GM18951 (cell line): ENCODE results near the gene SFXN4.

Experiments used
- POLR2A ChIP-seq: IDR thresholded peaks from 4 replicates; pipeline ENCODE4 v1.6.1; 2011; ENCODE audit warnings: mild to moderate bottlenecking; ENCODE audit not compliant: insufficient read length, insufficient read depth; ENCODE audit errors: extremely low read depth
- in situ Hi-C: fragments of 300-500 bp; cut with MboI; formaldehyde crosslinking; loops from one replicate; pipeline ENCODE4 v1.12.0; 2022; ENCODE audit warnings: low sequenced_read_pairs, mixed read lengths, inconsistent platforms; ENCODE audit not compliant: unreplicated experiment

SFXN4 gene, protein sequence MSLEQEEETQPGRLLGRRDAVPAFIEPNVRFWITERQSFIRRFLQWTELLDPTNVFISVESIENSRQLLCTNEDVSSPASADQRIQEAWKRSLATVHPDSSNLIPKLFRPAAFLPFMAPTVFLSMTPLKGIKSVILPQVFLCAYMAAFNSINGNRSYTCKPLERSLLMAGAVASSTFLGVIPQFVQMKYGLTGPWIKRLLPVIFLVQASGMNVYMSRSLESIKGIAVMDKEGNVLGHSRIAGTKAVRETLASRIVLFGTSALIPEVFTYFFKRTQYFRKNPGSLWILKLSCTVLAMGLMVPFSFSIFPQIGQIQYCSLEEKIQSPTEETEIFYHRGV

DNA sequence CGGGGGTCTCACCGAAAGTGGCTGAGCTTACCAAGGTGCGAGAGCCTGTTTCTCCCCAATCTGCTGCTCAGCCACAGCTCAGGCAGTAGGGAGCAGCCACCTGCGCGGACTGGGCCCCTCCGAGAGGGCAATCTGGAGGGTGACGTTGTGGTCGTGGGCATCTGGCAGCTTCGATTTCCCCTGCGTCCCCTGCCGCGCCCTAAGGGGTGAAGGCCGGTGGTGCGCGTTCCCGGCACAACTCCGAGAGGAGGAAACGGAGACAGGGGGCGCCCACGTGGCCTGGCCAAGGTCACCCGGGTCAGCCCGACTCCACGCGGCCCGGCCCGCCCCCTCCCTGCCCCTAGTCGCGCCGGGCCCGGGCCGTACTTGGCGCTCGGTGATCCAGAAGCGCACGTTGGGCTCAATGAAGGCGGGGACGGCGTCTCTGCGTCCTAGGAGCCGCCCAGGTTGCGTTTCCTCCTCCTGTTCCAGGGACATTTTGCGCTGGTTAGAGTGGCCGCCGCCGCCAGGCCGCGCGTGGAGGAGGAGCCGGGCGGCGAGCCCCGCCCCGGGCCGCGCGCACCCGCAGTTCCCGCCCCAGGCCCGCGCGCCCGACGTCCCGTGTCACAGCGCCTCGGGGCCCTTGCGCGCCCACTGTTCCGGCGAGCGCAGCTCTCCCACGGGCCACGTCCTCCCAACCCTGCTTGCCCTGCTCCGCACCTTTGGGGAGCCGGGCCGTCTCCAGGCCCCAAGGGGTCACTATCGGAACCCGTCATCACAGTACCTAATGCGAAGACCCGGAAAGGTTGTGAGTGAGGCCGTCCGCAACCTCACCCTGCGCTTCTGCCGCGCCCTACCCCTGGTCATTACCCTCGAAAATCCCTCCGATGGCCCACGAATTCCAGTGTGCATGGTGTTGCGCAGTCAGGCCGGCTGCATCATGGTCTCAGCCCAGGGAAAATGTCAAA is at the start of gene SFXN4:
Gene SFXN4 (minus strand): TSS at position 544 of the 947 bp plus-strand sequence. CDS start 67 bp downstream, at position 477.
- TF ChIP-seq POLR2A: peak; percentile 74
- in situ Hi-C loops: no loop called here

DNA sequence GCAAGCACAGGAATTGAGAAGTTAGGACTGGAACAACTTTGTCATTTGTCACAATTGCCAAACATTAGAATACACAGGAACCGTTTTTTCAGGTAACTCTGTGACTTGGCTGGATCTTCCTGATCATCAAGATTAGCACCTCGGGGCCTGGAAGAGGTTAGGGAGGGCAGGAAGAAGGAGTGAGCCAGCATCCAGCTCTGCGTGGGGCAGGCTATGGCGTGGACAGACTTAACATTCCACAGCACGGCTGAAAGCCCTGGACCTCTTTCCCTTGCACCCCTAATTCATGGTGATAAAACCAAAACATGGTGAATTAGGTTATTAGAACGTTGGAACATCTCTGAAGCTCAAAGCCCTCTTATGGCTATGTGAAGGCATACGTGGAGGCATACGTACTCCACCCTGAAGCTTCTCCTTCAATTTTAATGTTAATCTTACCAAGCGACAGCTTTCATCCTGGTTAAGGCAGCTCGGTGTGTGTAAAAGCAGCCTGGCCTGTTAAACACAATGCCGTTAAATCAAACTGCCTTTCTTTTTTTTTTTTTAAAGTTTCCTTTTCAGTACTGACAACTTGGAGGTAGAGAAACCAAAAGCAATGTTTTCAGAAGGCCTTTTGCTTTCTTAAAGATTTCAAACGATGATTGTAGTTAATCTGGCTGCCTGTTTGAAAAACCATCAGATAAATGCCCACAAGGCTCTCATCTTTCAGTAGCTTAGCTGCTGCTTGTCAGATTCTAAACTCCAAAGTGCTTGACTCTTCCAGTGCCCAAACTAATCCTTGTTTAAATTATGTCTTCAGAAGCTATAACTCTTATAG is 46.3 kb upstream of the SFXN4 start:
- TF ChIP-seq POLR2A: no peak
- in situ Hi-C loops: loop anchor here (10.0 kb wide), 1 partner anchor 93 kb away; no protein-coding TSS in a partner anchor

- in situ Hi-C loops: loop anchor here (10.0 kb wide), 1 partner anchor 94 kb away; no protein-coding TSS in a partner anchor
- no peak for TF ChIP-seq POLR2A
These were observed 45.7 kb upstream of the SFXN4 start for GRCh38 chr10:119211176-119211575.

DNA sequence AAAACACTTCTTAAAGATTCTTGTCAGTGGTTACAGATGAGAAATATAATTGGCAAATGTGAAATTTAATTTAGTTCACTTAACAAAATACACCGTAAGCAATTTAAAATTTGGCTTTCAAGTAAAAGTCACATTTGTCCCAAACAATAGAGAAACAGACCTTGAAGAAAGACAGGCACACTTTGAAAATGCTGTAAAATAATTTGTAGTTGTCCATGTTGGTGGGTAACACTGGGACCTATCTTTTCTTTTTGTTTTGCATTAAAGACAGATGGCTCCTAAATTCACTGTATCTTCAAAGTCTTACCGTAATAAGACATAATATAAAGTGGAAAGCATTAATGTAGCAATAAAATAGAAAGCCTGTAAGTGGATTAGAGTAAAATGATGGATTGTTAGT is 45.1 kb upstream of the SFXN4 start:
- in situ Hi-C loops: loop anchor here (10.0 kb wide), 1 partner anchor 94 kb away; no protein-coding TSS in a partner anchor
- no peak for TF ChIP-seq POLR2A

GRCh38 chr10:119209736-119210355 is 44.3 kb upstream of the SFXN4 start:
- in situ Hi-C loops: loop anchor here (10.0 kb wide), 1 partner anchor 95 kb away; no protein-coding TSS in a partner anchor
- no peak for TF ChIP-seq POLR2A

- no peak for TF ChIP-seq POLR2A
- in situ Hi-C loops: no loop called here
These were observed 43.7 kb upstream of the SFXN4 start for GRCh38 chr10:119209035-119209735.

DNA sequence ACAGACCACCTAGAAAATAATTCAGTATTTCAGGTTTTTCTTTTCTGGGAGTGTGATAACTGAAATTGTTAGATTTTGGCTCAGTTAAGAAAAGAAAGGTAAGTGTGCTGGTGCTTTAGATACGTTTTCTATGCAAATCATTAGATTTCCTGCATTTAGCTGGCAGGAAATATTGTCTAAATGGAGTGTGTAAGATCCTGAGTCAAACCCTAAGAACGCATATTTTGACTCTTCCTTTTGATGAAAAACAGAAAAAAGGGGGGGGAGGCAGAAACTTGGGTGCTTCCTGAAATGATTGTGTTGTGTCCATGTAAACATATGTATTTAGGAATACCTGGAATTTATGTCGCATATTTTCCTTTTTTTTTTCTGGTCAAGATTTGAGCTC is 43.0 kb upstream of the SFXN4 start:
- TF ChIP-seq POLR2A: no peak
- in situ Hi-C loops: no loop called here

- in situ Hi-C loops: no loop called here
- TF ChIP-seq POLR2A: no peak
These were observed 42.4 kb upstream of the SFXN4 start for GRCh38 chr10:119207713-119208552.

GRCh38 chr10:119207366-119207666 is 41.8 kb upstream of the SFXN4 start, which contains the start of gene GRK5:
GRK5 (plus strand) TSS chr10:119207571; CDS start chr10:119207918, 347 bp downstream.
- in situ Hi-C loops: no loop called here
- TF ChIP-seq POLR2A: peak; percentile 63

- in situ Hi-C loops: no loop called here
- no peak for TF ChIP-seq POLR2A
These were observed 41.3 kb upstream of the SFXN4 start for GRCh38 chr10:119206603-119207365.

DNA sequence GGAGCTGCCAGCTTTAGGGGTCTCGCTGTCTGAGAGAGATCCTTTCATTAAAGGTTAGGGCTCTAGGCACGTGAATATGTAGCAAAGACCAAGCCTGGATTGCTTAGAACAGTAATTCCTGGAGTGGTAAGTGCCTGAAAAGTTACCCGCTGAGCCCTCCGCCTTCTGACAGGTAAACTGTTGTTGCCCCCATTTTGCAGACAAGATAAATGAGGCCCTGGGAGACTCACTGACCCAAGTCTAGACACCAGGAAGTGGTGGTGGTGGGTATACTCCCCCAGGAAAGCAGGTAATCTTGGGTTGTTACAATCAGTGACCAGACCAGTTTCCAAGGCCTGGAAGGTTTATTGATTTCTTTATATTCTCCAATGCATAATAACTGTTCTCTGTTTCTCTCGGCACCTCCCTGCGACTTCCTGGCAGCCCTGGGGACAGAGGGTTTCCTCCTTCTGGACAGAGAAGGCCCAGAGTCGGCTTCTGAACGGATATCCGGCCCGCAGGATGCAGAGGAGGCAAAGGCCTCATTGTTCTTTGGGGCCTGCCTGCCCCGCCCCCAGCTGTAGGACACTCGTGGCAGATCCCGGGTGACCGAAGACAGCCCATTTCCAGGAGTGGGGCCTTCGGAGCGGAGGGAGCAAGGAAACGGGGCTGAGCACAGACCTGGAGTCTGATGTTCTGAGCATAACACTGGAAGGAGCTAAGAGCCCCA is 40.5 kb upstream of the SFXN4 start:
- in situ Hi-C loops: no loop called here
- TF ChIP-seq POLR2A: peak; percentile 45
